ENCODE results near the gene SLC9A3.

The SLC9A3 gene

DNA sequence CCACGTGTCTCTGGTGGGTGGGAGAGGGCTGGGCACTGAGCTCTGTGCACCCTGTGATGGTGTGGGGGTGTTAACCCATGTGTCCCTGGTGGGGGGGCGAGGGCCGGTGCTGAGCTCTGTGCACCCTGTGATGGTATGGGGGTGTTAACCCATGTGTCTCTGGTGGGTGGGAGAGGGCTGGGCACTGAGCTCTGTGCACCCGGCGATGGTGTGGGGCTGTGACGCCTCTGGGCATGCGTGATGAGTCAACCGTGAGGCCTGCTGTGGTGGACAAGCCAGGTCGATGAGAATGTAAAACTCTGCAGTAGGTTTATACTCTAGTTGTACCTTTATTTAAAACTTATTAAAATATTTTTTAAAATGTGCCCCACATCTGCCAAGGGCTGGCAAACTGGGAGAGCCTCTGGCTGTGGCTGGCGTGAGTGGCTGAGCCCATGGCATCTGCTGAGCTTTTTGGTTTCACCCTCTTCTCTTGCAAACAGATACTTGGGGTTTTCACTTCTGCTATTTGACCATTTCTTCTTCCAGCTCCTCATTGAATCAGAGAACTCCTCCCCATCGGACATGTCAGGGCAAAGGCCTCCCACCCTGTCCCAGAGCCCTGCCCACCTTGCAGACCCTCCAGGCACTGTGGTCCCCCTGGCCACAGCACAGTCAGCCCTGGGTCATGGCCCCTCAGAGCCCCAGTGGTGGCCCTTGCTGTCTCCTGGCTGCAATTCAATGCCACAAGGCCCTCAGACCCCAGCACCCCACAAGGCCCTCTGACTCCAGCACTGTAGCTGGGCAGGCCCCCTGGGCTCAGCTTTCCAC is 99.7 kb downstream of the SLC9A3 start:
- peak; percentile 92 for DNase-seq

DNA sequence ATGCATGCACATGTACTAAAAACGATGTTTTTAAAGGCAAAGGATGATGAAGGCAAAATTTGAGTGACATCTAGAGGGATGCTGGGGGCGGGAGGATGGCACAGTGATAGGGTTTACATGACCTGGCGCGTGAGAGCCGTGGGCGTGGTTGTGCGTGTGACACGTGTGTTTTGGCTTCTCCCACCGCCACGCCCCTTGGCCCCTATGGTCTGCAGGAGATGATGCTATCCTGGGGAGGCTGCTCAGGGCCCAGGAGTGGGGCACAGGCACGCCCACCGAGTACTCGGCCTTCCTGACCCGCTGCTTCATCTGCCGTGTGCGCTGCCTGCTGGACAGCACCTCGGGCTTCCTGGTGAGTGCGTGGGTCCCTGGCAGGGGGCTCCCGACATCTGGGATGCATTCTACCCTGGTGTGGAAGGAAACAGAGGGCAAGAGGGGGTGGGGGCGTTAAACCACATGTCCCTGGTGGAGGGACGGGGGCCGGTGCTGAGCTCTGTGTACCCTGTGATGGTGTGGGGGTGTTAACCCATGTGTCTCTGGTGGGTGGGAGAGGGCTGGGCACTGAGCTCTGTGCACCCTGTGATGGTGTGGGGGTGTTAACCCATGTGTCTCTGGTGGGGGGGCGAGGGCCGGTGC is 100.5 kb downstream of the SLC9A3 start:
- DNase-seq, result no peak

DNA sequence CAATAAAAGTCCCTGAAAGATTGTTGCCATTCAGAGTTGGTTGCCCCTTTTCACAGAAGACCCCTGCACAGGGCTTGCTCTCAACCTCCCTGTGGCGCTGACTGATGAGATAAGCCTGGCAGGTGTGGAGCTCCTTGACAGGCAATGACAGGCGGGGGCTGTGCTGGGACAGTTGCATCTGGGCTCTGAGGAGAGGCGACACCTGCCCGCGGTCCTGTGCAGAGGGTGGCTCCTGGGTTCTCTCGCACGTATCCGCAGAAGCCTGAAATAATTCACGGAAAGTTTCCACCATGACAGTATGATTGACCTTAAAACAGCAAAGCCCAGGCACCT is 101.0 kb downstream of the SLC9A3 start:
- no peak for DNase-seq

DNA sequence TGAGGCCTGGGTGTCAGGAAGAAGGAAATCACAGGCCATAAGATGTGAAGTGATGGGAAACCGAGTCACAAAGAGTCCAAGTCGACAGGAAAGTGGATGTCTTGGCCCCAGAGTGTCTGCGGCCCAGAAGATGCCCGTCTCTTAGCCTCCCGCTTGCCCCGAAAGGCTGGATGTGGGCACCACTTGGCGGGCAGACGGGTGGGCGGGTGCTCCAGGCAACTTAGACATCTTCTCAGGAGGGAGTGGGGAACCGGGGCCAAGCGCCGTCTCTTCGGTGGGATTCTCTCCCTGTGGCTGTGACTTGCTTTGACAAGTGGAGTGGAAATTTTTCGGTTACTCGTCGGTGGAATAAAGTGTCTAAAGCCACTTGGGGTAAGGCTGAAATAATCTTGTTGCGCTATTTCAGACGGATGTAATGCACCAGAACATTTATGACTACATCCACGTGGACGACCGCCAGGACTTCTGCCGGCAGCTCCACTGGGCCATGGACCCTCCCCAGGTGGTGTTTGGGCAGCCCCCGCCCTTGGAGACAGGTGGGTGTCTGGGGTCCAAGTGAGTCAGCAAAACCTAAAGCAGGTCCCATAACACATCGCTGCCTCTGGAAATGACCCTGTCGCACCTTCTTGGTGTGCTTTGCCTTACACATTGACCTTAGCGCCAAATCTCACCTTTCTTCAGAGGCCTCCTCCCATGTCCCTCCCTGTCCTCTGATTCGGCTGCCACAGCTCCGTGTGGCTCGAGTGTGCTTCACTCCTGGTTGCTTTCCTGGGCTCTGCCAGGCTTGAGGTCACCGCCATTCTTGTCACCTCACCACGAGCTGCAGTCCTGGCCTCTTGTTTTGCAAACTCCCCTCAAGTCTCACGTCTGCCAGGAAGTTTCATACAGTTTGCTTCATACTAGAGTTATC is 101.7 kb downstream of the SLC9A3 start:
- DNase-seq, result peak; percentile 41

DNA sequence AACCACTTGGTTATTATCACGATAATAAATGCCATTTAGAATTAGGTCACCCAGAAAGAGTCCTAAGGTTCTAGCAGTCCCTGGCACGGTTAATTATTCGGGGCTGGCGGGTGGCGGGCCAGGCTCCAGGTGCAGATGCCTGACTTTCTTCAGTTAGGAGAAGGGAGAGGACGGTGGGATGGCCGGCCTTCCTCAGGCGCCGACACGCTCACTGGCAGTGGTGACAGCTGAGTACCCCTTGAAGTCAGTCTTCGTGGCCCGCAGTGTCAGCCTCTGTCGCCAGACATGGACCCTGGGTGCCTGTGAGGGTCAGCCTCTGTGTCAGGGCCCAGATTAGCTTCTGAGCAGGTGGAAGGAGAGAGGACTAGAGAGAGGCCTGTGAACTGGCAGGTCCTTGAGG is 102.3 kb downstream of the SLC9A3 start:
- no peak for DNase-seq

DNA sequence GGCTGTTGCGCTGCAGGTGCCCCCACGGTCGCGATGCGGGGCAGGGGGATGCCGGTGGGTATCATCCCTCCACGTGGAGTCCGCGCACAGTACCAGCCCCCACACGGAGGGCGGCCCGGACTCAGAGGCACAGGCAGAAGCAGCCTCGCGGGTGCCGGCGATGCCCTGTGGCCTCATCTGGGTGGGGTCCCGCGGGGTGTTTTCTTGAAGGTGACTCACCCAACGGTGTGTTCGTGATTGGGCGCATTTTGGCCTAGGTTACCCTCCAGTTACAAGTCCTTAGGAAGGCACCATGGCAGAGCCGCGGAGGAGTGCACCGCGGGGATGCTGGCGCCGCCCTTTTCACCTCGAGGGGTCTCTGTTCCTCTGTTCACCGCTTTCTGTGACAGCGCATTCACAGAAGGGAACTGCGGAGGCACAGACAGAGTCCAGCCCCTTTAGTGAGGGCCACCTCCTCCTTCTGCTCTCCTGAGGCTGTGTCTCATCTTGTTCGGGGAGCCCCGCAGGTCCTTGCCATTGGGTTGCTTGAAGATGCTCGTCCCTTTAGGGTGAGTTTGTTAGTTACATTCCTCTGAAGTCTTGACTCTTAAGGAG is 102.9 kb downstream of the SLC9A3 start:
- no peak for DNase-seq

DNA sequence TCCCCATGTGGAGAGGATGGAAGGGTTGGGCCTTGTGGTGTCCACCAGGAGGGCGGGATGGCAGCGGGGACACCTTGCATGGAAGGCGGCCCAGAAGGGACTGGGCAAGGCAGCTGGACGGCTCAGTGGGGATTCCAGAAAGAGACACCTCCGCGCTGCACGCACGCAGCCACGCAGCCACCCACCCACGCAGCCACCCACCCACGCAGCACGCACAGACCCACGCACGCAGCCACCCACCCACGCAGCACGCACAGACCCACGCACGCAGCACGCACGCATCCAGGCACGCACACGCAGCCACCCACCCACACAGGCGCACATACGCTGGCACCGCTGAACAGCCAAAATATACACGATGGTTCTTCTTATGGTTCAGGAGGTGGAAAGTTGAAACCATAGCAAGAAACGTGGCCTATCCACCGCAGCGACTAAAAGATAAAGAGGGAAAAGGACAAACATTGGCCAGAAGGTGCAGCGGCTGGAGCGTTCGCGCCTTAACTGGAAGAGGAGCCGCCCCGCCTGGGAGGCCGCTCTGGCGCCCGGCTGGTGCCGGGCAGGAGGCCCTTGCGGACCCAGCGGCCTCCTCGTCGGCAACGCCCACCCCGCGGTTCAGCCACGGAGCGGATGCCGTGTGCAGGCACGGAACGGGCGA is 103.5 kb downstream of the SLC9A3 start:
- no peak for DNase-seq
